GM12873 (cell line): ENCODE measurements around the gene FMO4.

ENCODE experiments used
- CTCF ChIP-seq: IDR thresholded peaks from 2 replicates; pipeline ENCODE4 v1.5.1; 2012; ENCODE audit warnings: low read depth, mild to moderate bottlenecking, moderate library complexity, low read length, control low read depth; ENCODE audit not compliant: insufficient read depth; ENCODE audit errors: missing control alignments

The FMO4 gene

GRCh38 chr1:171351961-171352360 is 38.0 kb downstream of the FMO4 start:
- no peak for TF ChIP-seq CTCF

GRCh38 chr1:171352554-171352953 is 38.6 kb downstream of the FMO4 start:
- TF ChIP-seq CTCF = no peak

GRCh38 chr1:171355727-171356126 is 41.7 kb downstream of the FMO4 start:
- no peak for TF ChIP-seq CTCF

GRCh38 chr1:171357179-171357578 is 43.2 kb downstream of the FMO4 start:
- no peak for TF ChIP-seq CTCF

GRCh38 chr1:171366085-171366484 is 52.1 kb downstream of the FMO4 start:
- no peak for TF ChIP-seq CTCF

GRCh38 chr1:171366816-171367215 is 52.8 kb downstream of the FMO4 start:
- no peak for TF ChIP-seq CTCF

GRCh38 chr1:171367436-171367835 is 53.5 kb downstream of the FMO4 start:
- no peak for TF ChIP-seq CTCF
